ENCODE measurements around the gene KPNA3. TPM values are rescaled to one million over a fixed set of nuclear protein-coding genes. Genes with fewer than 3 reads are reported as not detected.
"Not testable (repeated sequence)": the region's sequence is repeated elsewhere in the genome, so short reads cannot be mapped to it uniquely, and the experiment has no call there.

KPNA3 gene
- total RNA-seq, 1 experiment from 2014 or later, result 44.3 TPM

- no peaks in the 10 kb centered on the region for H3K27me3 ChIP-seq (ENCODE audit: low read length)
- H3K4me1 ChIP-seq (ENCODE audit: low read length), result no peaks in the 10 kb centered on the region
- no peaks in the 10 kb centered on the region for H3K9me3 ChIP-seq (ENCODE audit: low read length)
- no peaks in the 10 kb centered on the region for H4K20me1 ChIP-seq (ENCODE audit: insufficient read depth, low read depth, low read length)
- H3K4me2 ChIP-seq (ENCODE audit: low read depth, low read length, poor library complexity, severe bottlenecking), result no peak overlapping the region
- no peak overlapping the region for H3K4me3 ChIP-seq (ENCODE audit: low read length)
- H3K9ac ChIP-seq (ENCODE audit: low read length), result no peak overlapping the region
- no peak overlapping the region for H3K27ac ChIP-seq (ENCODE audit: low read length)
- no peak overlapping the region for H2AFZ ChIP-seq (ENCODE audit: low read length)
- no peaks in the 10 kb centered on the region for H3K36me3 ChIP-seq (ENCODE audit: insufficient read depth, low read length)
- no peak for DNase-seq
- no peaks in the 10 kb centered on the region for H3K79me2 ChIP-seq (ENCODE audit: low read length)
- no peaks in the 10 kb centered on the region for H3K9me2 ChIP-seq (replicated peaks; ENCODE audit: insufficient read depth, low read length)
These were observed 22.2 kb upstream of the KPNA3 start for GRCh38 chr13:49814551-49815270.

GRCh38 chr13:49812812-49813211 is 20.3 kb upstream of the KPNA3 start:
- Histone ChIP-seq H2AFZ (ENCODE audit: low read length) (no peak overlapping the region), H3K27ac (ENCODE audit: low read length) (no peak overlapping the region), H3K36me3 (ENCODE audit: insufficient read depth, low read length) (no peaks in the 10 kb centered on the region), H3K9ac (ENCODE audit: low read length) (no peak overlapping the region), H3K9me3 (ENCODE audit: low read length) (no peaks in the 10 kb centered on the region), H3K4me2 (ENCODE audit: low read depth, low read length, poor library complexity, severe bottlenecking) (no peak overlapping the region), H4K20me1 (ENCODE audit: insufficient read depth, low read depth, low read length) (no peaks in the 10 kb centered on the region), H3K27me3 (ENCODE audit: low read length) (no peaks in the 10 kb centered on the region), H3K79me2 (ENCODE audit: low read length) (no peaks in the 10 kb centered on the region), H3K4me1 (ENCODE audit: low read length) (no peaks in the 10 kb centered on the region), H3K9me2 (replicated peaks; ENCODE audit: insufficient read depth, low read length) (no peaks in the 10 kb centered on the region), H3K4me3 (ENCODE audit: low read length) (no peak overlapping the region)
- DNase-seq, result no peak

- H3K79me2 ChIP-seq (ENCODE audit: low read length), result no peaks in the 10 kb centered on the region
- H3K4me2 ChIP-seq (ENCODE audit: low read depth, low read length, poor library complexity, severe bottlenecking), result no peak overlapping the region
- H4K20me1 ChIP-seq (ENCODE audit: insufficient read depth, low read depth, low read length), result no peaks in the 10 kb centered on the region
- no peak for DNase-seq
- no peaks in the 10 kb centered on the region for H3K36me3 ChIP-seq (ENCODE audit: insufficient read depth, low read length)
- no peaks in the 10 kb centered on the region for H3K9me2 ChIP-seq (replicated peaks; ENCODE audit: insufficient read depth, low read length)
- no peak overlapping the region for H3K9ac ChIP-seq (ENCODE audit: low read length)
- no peaks in the 10 kb centered on the region for H3K27me3 ChIP-seq (ENCODE audit: low read length)
- H2AFZ ChIP-seq (ENCODE audit: low read length), result no peak overlapping the region
- H3K9me3 ChIP-seq (ENCODE audit: low read length), result no peaks in the 10 kb centered on the region
- H3K27ac ChIP-seq (ENCODE audit: low read length), result no peak overlapping the region
- no peaks in the 10 kb centered on the region for H3K4me1 ChIP-seq (ENCODE audit: low read length)
- no peak overlapping the region for H3K4me3 ChIP-seq (ENCODE audit: low read length)
These were observed 19.0 kb upstream of the KPNA3 start for GRCh38 chr13:49811527-49811908.

- no peaks in the 10 kb centered on the region for H3K9me3 ChIP-seq (ENCODE audit: low read length)
- H3K9ac ChIP-seq (ENCODE audit: low read length), result no peak overlapping the region
- H3K27me3 ChIP-seq (ENCODE audit: low read length), result no peaks in the 10 kb centered on the region
- no peak overlapping the region for H3K4me3 ChIP-seq (ENCODE audit: low read length)
- H3K27ac ChIP-seq (ENCODE audit: low read length), result no peak overlapping the region
- no peaks in the 10 kb centered on the region for H3K36me3 ChIP-seq (ENCODE audit: insufficient read depth, low read length)
- no peak for DNase-seq
- no peak overlapping the region for H3K4me2 ChIP-seq (ENCODE audit: low read depth, low read length, poor library complexity, severe bottlenecking)
- no peaks in the 10 kb centered on the region for H3K9me2 ChIP-seq (replicated peaks; ENCODE audit: insufficient read depth, low read length)
- no peaks in the 10 kb centered on the region for H3K4me1 ChIP-seq (ENCODE audit: low read length)
- no peak overlapping the region for H2AFZ ChIP-seq (ENCODE audit: low read length)
- no peaks in the 10 kb centered on the region for H4K20me1 ChIP-seq (ENCODE audit: insufficient read depth, low read depth, low read length)
- H3K79me2 ChIP-seq (ENCODE audit: low read length), result no peaks in the 10 kb centered on the region
These were observed 18.4 kb upstream of the KPNA3 start for GRCh38 chr13:49810567-49811526.

- Histone ChIP-seq H3K9me2 (replicated peaks; ENCODE audit: insufficient read depth, low read length) (no peaks in the 10 kb centered on the region), H3K79me2 (ENCODE audit: low read length) (no peaks in the 10 kb centered on the region), H3K9me3 (ENCODE audit: low read length) (no peaks in the 10 kb centered on the region), H3K36me3 (ENCODE audit: insufficient read depth, low read length) (no peaks in the 10 kb centered on the region), H3K4me2 (ENCODE audit: low read depth, low read length, poor library complexity, severe bottlenecking) (no peak overlapping the region), H3K27ac (ENCODE audit: low read length) (no peak overlapping the region), H3K9ac (ENCODE audit: low read length) (no peak overlapping the region), H3K27me3 (ENCODE audit: low read length) (no peaks in the 10 kb centered on the region), H4K20me1 (ENCODE audit: insufficient read depth, low read depth, low read length) (no peaks in the 10 kb centered on the region), H3K4me3 (ENCODE audit: low read length) (no peak overlapping the region), H2AFZ (ENCODE audit: low read length) (no peak overlapping the region), H3K4me1 (ENCODE audit: low read length) (no peaks in the 10 kb centered on the region)
- DNase-seq, result no peak
These were observed 15.2 kb upstream of the KPNA3 start for GRCh38 chr13:49807681-49808080.

GRCh38 chr13:49806126-49806536 is 13.6 kb upstream of the KPNA3 start:
- Histone ChIP-seq H3K9me3 (ENCODE audit: low read length) (no peaks in the 10 kb centered on the region), H3K4me1 (ENCODE audit: low read length) (no peaks in the 10 kb centered on the region), H3K9me2 (replicated peaks; ENCODE audit: insufficient read depth, low read length) (no peaks in the 10 kb centered on the region), H3K36me3 (ENCODE audit: insufficient read depth, low read length) (no peaks in the 10 kb centered on the region), H3K9ac (ENCODE audit: low read length) (no peak overlapping the region), H3K4me2 (ENCODE audit: low read depth, low read length, poor library complexity, severe bottlenecking) (no peak overlapping the region), H3K27me3 (ENCODE audit: low read length) (no peaks in the 10 kb centered on the region), H3K4me3 (ENCODE audit: low read length) (no peak overlapping the region), H3K79me2 (ENCODE audit: low read length) (no peaks in the 10 kb centered on the region), H4K20me1 (ENCODE audit: insufficient read depth, low read depth, low read length) (no peaks in the 10 kb centered on the region), H3K27ac (ENCODE audit: low read length) (no peak overlapping the region), H2AFZ (ENCODE audit: low read length) (no peak overlapping the region)
- DNase-seq, result no peak

- H3K4me2 ChIP-seq (ENCODE audit: low read depth, low read length, poor library complexity, severe bottlenecking); H3K79me2 ChIP-seq (ENCODE audit: low read length); H3K4me1 ChIP-seq (ENCODE audit: low read length); H3K27me3 ChIP-seq (ENCODE audit: low read length); H3K4me3 ChIP-seq (ENCODE audit: low read length); DNase-seq; H3K9me2 ChIP-seq (replicated peaks; ENCODE audit: insufficient read depth, low read length); H3K9me3 ChIP-seq (ENCODE audit: low read length); H2AFZ ChIP-seq (ENCODE audit: low read length); H3K27ac ChIP-seq (ENCODE audit: low read length); H3K9ac ChIP-seq (ENCODE audit: low read length); H4K20me1 ChIP-seq (ENCODE audit: insufficient read depth, low read depth, low read length); H3K36me3 ChIP-seq (ENCODE audit: insufficient read depth, low read length): not testable (repeated sequence)
These were observed 10.6 kb upstream of the KPNA3 start for GRCh38 chr13:49803047-49803446.

- Histone ChIP-seq H3K36me3 (ENCODE audit: insufficient read depth, low read length) (no peaks in the 10 kb centered on the region), H3K27me3 (ENCODE audit: low read length) (no peaks in the 10 kb centered on the region), H4K20me1 (ENCODE audit: insufficient read depth, low read depth, low read length) (no peaks in the 10 kb centered on the region), H3K79me2 (ENCODE audit: low read length) (no peaks in the 10 kb centered on the region), H3K4me3 (ENCODE audit: low read length) (no peak overlapping the region), H3K4me2 (ENCODE audit: low read depth, low read length, poor library complexity, severe bottlenecking) (no peak overlapping the region), H3K27ac (ENCODE audit: low read length) (no peak overlapping the region), H3K9ac (ENCODE audit: low read length) (no peak overlapping the region), H3K4me1 (ENCODE audit: low read length) (no peaks in the 10 kb centered on the region), H3K9me2 (replicated peaks; ENCODE audit: insufficient read depth, low read length) (no peaks in the 10 kb centered on the region), H2AFZ (ENCODE audit: low read length) (no peak overlapping the region), H3K9me3 (ENCODE audit: low read length) (no peaks in the 10 kb centered on the region)
- no peak for DNase-seq
These were observed 9.9 kb upstream of the KPNA3 start for GRCh38 chr13:49802426-49802825.

Data from Karpas-422 (cell line).